Stimulated activated CD8-positive, alpha-beta memory T cell treated with anti-CD3 and anti-CD28 coated beads, Interleukin-15, amount 100 ng/mL, for 1 hour (primary cell): Measurements from ENCODE around the gene SLAMF9.

Experiments
- DNase-seq: peaks from one replicate; pipeline ENCODE4 v3.0.0-alpha.2; 2020; ENCODE audit warnings: low read depth

The SLAMF9 gene

GRCh38 chr1:159953536-159954515 is at the start of gene SLAMF9:
TSS of gene SLAMF9 (minus strand) at chr1:159954237. CDS start at chr1:159954137, 100 bp downstream.
- DNase-seq = no peak

GRCh38 chr1:160001440-160001839 is 47.4 kb upstream of the SLAMF9 start:
- DNase-seq = no peak

GRCh38 chr1:159999204-159999603 is 45.2 kb upstream of the SLAMF9 start:
- no peak for DNase-seq

GRCh38 chr1:159996653-159997052 is 42.6 kb upstream of the SLAMF9 start:
- no peak for DNase-seq

GRCh38 chr1:159994896-159995295 is 40.9 kb upstream of the SLAMF9 start:
- DNase-seq = no peak

- DNase-seq = no peak
These were observed 39.9 kb upstream of the SLAMF9 start for GRCh38 chr1:159993911-159994310.

- no peak for DNase-seq
These were observed 38.1 kb upstream of the SLAMF9 start for GRCh38 chr1:159992161-159992560.

GRCh38 chr1:159991513-159991912 is 37.5 kb upstream of the SLAMF9 start:
- no peak for DNase-seq

- no peak for DNase-seq
These were observed 36.0 kb upstream of the SLAMF9 start for GRCh38 chr1:159990005-159990404.

GRCh38 chr1:159989581-159989980 is 35.5 kb upstream of the SLAMF9 start:
- no peak for DNase-seq

GRCh38 chr1:159988006-159988405 is 34.0 kb upstream of the SLAMF9 start:
- DNase-seq = no peak

- no peak for DNase-seq
These were observed 33.1 kb upstream of the SLAMF9 start for GRCh38 chr1:159987186-159987585.

- DNase-seq = no peak
These were observed 32.5 kb upstream of the SLAMF9 start for GRCh38 chr1:159986531-159986930.

- no peak for DNase-seq
These were observed 32.1 kb upstream of the SLAMF9 start for GRCh38 chr1:159986093-159986492.

- no peak for DNase-seq
These were observed 31.4 kb upstream of the SLAMF9 start for GRCh38 chr1:159985473-159985872.

GRCh38 chr1:159983681-159984080 is 29.6 kb upstream of the SLAMF9 start:
- no peak for DNase-seq

GRCh38 chr1:159982280-159982679 is 28.2 kb upstream of the SLAMF9 start:
- no peak for DNase-seq

- DNase-seq = no peak
These were observed 27.5 kb upstream of the SLAMF9 start for GRCh38 chr1:159981351-159982055.

- DNase-seq = no peak
These were observed 26.7 kb upstream of the SLAMF9 start for GRCh38 chr1:159980786-159981185.

- DNase-seq = no peak
These were observed 26.0 kb upstream of the SLAMF9 start for GRCh38 chr1:159980076-159980475.

- no peak for DNase-seq
These were observed 25.2 kb upstream of the SLAMF9 start for GRCh38 chr1:159979257-159979656.

GRCh38 chr1:159978107-159978398 is 24.0 kb upstream of the SLAMF9 start:
- DNase-seq = no peak

- no peak for DNase-seq
These were observed 23.5 kb upstream of the SLAMF9 start for GRCh38 chr1:159977364-159978106.
